Fibroblast of pulmonary artery (primary cell): Measurements from ENCODE around the gene NTM.

ENCODE experiments used
- DNase-seq: peaks from one replicate; pipeline ENCODE4 v3.0.0-alpha.2; 2010; ENCODE audit warnings: low read depth
- H3K4me3 ChIP-seq: replicated peaks from 2 replicates; pipeline ENCODE4 v1.5.1; 2011; ENCODE audit warnings: low read depth, mild to moderate bottlenecking, control low read depth, low read length, moderate library complexity
- TF ChIP-seq, protein P1 (sequence below): IDR thresholded peaks from 2 replicates; pipeline ENCODE4 v1.5.1; 2011; ENCODE audit warnings: mild to moderate bottlenecking, control low read depth, low read length, inconsistent platforms; ENCODE audit errors: missing control alignments

Gene NTM

GRCh38 chr11:132116516-132116915, 746.1 kb downstream of the NTM start:
- TF ChIP-seq, protein P1, sequence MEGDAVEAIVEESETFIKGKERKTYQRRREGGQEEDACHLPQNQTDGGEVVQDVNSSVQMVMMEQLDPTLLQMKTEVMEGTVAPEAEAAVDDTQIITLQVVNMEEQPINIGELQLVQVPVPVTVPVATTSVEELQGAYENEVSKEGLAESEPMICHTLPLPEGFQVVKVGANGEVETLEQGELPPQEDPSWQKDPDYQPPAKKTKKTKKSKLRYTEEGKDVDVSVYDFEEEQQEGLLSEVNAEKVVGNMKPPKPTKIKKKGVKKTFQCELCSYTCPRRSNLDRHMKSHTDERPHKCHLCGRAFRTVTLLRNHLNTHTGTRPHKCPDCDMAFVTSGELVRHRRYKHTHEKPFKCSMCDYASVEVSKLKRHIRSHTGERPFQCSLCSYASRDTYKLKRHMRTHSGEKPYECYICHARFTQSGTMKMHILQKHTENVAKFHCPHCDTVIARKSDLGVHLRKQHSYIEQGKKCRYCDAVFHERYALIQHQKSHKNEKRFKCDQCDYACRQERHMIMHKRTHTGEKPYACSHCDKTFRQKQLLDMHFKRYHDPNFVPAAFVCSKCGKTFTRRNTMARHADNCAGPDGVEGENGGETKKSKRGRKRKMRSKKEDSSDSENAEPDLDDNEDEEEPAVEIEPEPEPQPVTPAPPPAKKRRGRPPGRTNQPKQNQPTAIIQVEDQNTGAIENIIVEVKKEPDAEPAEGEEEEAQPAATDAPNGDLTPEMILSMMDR: no peak

GRCh38 chr11:132118661-132119060, 748.2 kb downstream of the NTM start:
- TF ChIP-seq, protein P1: no peak
- DNase-seq: no peak
- H3K4me3 ChIP-seq: no peak overlapping the region

More at GRCh38 chr11:132116516-132116915, 746.1 kb downstream of the NTM start:
- H3K4me3 ChIP-seq: no peak overlapping the region
- no peak for DNase-seq

DNA sequence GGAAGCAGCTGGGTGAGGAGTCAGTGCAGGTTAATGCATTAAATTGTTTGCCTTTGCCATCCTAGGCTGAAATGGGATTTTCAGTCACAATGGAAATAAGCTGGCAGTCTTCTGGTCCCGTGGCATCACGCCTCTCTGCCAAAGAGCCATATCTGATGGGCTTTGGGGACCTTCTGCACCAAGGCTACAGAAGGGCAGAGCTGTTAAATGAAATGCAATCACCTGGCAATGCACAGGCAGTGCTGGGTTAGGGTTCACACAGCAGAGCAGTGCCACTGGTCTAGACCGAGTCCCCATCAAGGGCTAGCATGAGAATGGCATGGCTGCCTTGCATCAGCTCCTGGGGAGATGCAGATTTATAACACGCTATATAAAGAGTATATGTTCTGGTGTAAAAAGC, 749.2 kb downstream of the NTM start:
- no peak overlapping the region for H3K4me3 ChIP-seq
- DNase-seq: no peak
- TF ChIP-seq, protein P1: no peak

DNA sequence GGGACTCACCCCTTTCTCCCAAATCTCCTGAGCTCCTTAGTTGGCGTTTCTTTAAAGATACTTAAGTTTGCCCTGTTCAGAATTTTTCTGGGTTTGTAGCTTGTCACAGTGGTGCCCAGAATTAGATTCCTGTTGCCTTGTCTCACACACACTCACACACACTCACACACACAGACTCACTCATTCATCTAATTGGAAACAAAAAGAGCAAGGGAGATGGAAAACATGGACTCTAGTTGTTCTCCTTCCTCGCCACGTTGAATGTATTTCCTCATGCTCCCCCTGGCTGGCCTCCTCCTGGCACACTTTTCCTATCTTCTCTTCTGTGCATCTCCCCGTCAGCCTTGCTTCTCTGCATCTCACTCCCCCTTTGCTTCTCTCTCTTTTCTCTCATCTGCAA, 752.3 kb downstream of the NTM start:
- TF ChIP-seq, protein P1: no peak
- H3K4me3 ChIP-seq: no peak overlapping the region
- no peak for DNase-seq

GRCh38 chr11:132123449-132123848, 753.0 kb downstream of the NTM start:
- TF ChIP-seq, protein P1: no peak
- no peak for DNase-seq
- no peak overlapping the region for H3K4me3 ChIP-seq

GRCh38 chr11:132123854-132124835, 753.7 kb downstream of the NTM start:
- no peak for DNase-seq
- TF ChIP-seq, protein P1: no peak
- no peak overlapping the region for H3K4me3 ChIP-seq
